GM19240 (cell line): ENCODE results near the gene IGF2.

Experiments
- DNase-seq: peaks from one replicate; pipeline ENCODE4 v3.0.0; 2011; ENCODE audit warnings: low spot score; ENCODE audit not compliant: insufficient read length

Gene IGF2

DNA sequence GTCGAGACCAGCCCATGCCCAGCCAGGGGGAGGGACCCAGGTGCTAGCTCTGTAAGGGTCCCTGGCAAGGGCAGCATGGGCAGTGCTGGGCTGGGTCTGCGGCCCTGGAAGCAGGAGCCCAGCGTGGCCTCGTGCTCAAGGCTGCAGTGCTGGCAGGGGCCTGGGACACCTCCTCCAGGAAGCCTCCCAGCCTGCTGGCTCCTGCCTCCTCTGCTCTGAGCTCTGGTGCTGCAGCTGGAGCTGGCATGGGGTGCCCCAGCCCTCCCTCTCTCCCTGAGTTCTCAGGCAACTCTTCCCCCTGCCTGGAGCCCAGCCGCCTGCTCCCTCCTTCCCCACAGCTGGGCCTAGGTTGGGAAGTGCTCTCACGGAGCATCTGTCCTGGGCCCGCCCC lies 15.0 kb upstream of the IGF2 start:
- DNase-seq: no peak

- no peak for DNase-seq
These were observed 14.5 kb upstream of the IGF2 start for GRCh38 chr11:2153581-2154194.

GRCh38 chr11:2151500-2152257 lies 12.5 kb upstream of the IGF2 start:
- peak; percentile 94 for DNase-seq

DNA sequence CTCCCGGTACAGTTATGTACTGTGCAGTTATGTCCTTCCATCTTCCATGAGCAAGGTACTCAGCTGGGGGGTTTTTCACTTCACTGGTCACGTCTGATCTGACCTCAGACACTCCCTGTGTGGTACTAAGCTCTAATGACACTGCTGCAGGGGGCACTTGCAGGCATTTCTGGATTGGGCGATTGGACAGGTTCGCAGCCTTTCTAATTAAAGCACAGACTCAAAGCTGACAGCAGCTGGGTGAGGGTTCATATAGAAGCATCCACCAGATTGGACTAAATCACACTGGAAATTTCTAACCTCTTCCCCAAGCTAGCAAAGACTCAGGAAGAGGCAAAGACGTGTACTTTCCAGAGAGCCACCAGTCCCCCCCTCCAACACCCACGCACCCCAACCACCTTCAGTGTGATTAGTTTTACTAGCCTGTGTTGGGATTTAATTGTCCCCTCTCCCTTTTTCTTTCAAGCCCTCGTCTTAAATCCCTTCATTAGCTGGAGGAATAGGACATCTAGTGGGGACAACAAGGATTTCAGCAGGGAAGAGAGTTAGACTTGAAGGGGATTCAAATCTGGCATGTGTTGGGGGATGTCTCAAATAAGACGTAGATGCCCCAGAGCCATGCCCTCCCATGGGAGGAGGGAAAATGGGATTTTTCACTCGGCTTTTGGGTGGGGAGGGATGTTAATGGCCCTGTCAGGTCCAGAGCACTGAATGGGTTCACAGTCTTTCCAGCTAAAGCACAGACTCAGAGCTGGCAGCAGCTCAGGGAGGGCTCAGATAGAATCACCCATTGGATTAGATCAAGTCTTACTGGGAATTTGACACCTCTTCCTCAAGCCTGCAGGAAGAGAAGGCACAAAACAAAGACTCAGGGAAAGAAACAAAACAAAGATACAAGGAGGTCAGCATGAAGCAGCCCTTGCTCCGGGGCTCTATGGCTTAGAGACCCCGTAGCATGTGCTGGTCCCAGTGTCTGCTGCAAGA lies 11.0 kb upstream of the IGF2 start:
- DNase-seq: no peak

DNA sequence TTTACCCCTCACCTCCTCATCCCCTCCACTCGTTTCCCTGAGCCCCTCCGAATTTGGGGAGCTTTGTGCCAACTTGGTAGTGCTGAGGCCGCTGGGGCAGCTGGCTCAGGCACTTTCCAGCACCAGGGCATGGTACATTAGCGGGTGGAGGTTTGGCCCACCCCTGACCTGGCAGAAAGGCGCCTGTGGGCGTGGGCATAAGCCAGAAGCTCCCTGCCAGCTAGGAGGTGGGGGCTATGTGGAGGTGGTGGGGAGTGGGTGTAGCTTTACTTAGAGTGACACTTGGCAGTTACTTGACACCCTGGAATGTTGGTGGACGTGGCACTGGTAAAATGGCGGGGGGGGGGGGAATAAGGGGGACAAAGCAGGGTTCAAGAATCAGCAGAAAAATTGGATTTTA lies 10.3 kb upstream of the IGF2 start:
- no peak for DNase-seq

DNA sequence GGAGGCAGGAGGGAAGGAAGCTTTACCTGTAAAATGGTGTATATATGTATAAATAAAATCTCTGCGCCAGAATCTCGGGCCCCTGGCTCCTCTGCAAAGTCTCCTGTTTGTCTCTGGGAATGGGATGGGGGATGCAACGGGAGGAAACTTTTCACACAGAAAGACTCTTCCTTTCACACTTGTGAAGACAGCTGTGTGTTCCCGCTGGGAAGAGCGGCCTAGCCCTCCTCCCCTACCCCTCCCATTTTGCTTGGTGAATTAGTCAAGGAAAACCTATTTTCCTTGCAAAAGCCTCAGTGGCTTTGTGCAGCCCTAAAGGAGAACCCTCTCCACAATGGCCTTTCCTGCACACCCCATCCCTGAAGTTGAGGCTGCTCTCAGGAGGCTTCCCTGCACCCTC lies 9.4 kb upstream of the IGF2 start:
- DNase-seq: no peak

GRCh38 chr11:2147391-2147790 lies 8.2 kb upstream of the IGF2 start:
- DNase-seq: no peak

GRCh38 chr11:2146051-2146450 lies 6.9 kb upstream of the IGF2 start:
- DNase-seq: no peak

GRCh38 chr11:2144544-2145248 lies 5.5 kb upstream of the IGF2 start:
- no peak for DNase-seq

DNA sequence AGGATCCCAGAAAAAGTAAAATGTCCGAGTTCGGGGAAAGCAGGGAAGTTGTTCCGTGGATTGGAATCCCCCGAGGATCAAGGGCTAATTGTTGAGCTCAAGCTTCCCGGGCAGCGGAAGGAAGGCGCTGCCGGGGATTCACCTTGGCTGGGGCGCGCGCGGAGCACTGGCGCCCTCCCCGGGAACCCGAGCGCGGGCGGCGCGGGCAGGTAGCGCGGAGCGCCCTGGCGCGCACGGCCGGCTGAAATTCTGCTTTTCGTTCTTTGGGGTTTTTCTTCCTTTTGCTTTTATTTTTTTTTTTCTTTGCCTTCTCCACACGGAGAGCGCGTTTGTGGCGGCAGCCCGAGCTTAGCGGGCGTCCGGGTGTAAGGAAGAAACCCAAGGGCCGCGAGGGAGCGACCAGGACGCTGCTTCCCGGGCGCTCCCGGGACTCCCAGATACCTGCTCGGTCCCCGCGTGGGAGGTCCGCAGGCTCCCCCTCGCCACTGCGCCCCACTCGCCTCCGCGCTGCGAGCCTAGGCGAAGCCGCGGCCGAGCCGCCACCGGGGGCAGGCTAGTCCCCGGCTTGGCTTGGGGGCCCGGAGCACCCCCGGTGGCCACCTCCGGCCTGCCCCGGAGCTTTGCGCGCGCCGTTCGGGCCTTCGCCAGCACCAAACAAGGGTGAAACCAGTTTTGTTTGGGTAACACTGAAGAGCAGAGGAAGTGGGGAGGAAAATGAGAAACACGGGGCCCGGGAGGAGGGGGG lies 4.8 kb upstream of the IGF2 start:
- no peak for DNase-seq

GRCh38 chr11:2143477-2143798 lies 4.2 kb upstream of the IGF2 start:
- DNase-seq: no peak

DNA sequence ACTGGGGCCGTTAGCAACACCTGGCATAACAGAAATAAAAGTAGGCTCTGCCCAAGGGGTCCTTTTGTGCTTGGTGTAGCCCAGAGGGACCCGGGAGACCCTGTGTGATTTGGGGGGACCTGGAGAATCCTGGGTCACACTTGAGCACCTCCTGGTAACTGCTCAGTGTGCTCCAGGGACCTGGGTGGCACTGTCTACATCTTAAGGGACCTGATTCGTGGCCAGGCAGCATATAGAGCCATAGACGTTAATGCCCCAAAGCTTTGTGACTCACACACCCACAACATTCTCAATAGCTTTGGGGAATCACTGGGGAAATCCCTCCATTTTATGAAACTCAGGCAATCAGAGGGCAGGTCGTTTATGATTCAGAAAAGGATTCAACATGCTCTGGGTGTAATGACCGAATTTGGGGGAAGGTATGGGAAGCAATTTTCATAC lies 3.6 kb upstream of the IGF2 start:
- DNase-seq: no peak

DNA sequence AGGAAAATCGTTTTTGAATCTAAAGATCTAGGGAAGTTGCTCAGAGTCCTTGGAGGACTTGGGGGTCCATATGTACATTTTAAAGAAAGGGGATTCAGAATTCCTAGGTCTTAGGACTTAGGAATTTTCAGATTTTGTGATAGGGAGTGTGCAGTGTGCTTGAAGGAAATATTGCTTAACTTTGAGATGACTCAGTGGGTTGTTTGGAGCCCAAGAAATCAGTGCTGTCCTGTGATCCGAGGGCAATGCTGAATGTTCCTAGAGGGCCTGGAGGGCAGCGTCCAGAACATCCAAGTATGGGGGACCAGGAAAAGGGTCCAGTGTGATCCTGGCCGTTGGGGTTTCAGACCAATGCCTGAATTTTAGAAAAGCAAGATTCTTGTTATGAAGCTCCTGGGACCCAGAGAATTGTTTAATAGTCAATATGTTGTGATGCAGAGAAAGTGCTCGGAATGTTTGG lies 3.1 kb upstream of the IGF2 start:
- no peak for DNase-seq

DNA sequence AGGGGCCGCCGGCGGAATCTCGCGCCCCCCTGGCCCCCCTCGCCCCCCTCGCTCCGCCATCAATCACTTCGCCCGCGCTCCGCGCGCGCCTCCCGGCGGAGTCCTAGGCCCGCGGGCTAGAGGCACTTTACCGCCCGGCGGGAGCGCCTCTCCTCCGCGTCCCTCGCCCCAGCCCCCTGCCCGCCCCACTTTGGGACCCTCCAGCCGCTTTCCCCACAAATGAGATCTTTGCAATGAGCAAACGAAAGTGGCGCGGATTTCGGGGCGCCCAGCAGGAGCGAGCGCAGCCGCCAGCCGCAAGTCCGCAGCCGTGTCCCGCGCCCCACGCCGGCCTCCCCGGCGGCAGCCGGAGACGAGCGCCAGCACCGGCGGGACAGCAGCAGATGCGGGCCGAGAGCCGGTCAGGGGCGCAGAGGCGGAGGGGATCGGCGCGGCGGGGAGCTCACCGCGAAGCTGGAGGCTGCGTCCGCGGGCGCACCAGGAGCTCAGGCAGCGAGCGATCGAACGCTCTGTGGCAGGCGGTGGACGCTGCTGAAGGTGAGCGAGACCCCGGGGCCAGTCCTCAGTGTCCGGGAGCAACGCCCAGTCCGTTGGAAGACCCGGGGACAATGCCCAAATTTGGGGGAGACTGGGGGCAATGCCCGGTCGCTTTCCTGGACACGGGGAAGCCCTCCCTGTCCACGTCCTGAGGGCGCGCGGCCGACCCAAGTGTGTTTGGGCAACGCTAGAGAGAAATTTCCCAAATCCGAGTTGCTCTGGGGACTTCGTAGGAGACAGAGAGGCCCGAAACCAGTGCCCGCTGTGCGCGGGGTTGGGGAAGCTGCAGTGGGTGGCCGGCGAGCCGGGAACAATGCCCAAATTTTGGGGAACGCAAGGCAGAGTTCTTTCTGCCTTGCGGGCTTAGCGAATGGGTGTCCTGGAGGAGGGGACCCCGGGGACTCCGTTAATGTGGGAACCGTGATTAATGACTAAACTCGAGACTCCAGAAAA lies 1.5 kb upstream of the IGF2 start:
- no peak for DNase-seq

- no peak for DNase-seq
These were observed 590 bp upstream of the IGF2 start for GRCh38 chr11:2139621-2140337.

DNA sequence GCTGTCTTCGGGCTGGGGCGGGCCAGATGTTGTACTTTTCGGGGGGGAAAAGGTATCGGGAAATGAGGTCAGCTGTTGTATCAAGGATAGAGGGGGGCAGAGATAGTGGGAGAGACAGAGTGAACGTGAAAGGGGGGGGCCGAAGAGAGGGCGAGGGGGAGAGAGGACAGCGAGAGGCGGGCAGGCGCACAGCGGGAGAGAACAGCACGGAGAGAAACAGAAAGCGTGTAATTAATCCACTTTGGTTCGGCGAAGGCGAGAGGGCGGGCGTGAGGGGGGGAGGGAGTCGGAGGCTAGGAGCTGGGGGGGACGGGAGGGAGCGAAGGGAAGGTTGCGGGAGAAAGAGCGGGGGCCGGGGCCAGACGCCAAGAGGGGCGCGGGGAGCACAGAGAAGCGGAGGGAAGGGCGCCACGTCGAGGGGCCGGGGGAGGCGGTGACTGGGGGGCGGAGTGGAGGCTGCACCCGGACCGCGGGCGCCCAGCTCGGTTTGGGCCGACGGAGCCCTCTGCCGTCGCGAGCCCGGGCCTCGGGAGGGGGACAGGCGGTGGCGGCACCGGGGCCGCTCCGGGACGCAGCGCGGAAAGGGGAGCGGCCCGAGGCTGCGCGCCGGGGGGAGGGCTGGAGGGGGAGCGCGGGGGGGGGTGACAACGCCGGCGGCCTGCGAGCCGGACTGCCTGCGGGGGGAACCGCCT lies 612 bp downstream of the IGF2 start:
- DNase-seq: no peak

GRCh38 chr11:2138068-2138430 lies 1.1 kb downstream of the IGF2 start:
- no peak for DNase-seq
